AG09319 (cell line): Measurements from ENCODE around the gene ENOX1.
A peak's percentile ranks its signal among the peaks of the same experiment; 100 is the strongest.

Experiments used
- DNase-seq: peaks from one replicate; pipeline ENCODE4 v3.0.0-alpha.2; 2010; ENCODE audit warnings: low read depth; ENCODE audit errors: extremely low read depth
- TF ChIP-seq, protein P1 (sequence below): IDR thresholded peaks from 2 replicates; pipeline ENCODE4 v1.5.1; 2011; ENCODE audit warnings: low read depth, mild to moderate bottlenecking, inconsistent platforms, low read length, moderate library complexity

The ENOX1 gene

GRCh38 chr13:43676320-43676719 is 110.5 kb downstream of the ENOX1 start:
- TF ChIP-seq, protein P1, sequence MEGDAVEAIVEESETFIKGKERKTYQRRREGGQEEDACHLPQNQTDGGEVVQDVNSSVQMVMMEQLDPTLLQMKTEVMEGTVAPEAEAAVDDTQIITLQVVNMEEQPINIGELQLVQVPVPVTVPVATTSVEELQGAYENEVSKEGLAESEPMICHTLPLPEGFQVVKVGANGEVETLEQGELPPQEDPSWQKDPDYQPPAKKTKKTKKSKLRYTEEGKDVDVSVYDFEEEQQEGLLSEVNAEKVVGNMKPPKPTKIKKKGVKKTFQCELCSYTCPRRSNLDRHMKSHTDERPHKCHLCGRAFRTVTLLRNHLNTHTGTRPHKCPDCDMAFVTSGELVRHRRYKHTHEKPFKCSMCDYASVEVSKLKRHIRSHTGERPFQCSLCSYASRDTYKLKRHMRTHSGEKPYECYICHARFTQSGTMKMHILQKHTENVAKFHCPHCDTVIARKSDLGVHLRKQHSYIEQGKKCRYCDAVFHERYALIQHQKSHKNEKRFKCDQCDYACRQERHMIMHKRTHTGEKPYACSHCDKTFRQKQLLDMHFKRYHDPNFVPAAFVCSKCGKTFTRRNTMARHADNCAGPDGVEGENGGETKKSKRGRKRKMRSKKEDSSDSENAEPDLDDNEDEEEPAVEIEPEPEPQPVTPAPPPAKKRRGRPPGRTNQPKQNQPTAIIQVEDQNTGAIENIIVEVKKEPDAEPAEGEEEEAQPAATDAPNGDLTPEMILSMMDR = no peak
- DNase-seq = no peak

- TF ChIP-seq, protein P1 = no peak
- no peak for DNase-seq
Observed at GRCh38 chr13:43675577-43675976, 111.2 kb downstream of the ENOX1 start.

DNA sequence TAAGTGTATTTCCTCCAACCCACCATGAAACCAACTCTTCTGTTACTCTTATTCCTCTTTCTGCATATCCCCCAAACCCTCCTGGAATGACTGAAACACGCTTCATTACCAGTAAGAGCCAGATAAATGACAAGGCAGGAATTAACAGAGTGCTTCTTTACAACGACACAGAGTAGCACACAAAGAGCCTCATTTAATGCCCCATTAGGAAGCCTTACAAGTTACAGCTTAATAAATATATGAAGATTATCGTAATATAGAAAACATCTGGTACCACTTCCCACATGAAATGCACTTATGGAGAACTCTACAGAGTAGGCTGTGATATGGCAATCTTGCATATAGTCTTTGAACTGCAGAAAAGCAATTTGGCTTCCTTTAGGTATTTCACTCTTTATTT is 116.8 kb downstream of the ENOX1 start:
- TF ChIP-seq, protein P1 = no peak
- DNase-seq = no peak

DNA sequence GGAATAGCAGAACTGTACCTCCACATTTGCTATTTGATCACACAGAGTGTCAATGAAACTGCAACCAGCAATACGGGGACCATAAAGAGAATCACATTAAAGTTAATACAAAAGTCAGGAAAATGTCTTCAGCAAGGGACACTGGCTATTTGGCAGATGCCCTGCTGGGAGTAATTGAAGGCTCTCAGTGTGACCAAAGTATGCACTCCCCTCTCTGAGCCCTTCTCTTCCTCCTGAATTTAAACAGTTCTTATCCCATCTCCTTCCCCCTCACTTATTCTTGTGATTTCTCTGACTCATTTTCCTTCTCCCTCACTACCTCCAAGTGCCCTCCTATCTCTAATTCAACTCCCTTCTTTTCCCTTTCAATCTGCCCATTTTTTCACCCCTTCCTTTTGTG is 117.7 kb downstream of the ENOX1 start:
- DNase-seq = no peak
- TF ChIP-seq, protein P1 = no peak

DNA sequence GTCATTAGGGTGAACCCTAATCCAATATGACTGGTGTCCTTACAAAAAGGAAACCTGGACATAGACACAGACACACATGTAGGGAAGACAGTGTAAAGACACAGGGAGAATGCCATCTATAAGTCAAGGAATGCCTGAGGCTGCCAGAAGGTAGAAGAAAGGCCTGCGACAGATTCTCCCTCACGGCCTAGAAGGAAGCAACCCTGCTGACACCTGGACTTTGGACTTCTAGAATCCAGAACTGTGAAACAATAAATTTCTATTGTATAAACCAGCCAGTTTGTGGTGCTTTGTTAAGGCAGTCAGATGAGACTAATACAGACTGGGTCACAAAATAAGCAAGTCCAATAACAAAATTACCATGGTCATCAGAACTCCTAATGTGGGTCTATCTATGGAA is 120.4 kb downstream of the ENOX1 start:
- TF ChIP-seq, protein P1 = no peak
- no peak for DNase-seq

GRCh38 chr13:43665388-43665787 is 121.4 kb downstream of the ENOX1 start:
- no peak for DNase-seq
- TF ChIP-seq, protein P1 = no peak

DNA sequence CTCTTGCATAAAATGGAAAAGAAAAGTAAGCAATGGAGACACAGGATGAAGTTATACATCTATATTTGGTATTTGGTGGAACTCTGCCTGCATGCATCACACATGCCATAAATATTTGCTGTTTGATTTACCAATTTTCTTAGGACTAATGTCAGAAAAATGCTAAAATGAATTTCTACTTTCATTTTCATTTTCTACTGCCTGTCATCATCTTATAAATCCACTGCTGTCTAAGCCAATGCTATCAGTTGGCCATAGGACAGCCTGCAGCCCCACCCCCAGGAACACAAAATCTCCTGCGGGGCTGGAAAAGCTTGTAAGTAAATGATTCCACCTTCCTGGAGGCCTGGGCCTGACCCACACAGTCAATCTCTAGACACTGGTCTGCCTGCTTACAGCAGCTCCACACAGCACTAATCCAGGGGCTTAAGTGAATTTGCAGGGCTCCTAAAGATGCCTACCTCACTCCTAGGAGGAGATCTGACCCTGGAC is 122.0 kb downstream of the ENOX1 start:
- DNase-seq = peak; percentile 25
- TF ChIP-seq, protein P1 = no peak
